Erythroblast (primary cell): Measurements from ENCODE around the gene CYTH1.

Experiments used
- GATA1 ChIP-seq: IDR thresholded peaks from 2 replicates; pipeline ENCODE4 v1.6.1; 2011; ENCODE audit warnings: low read depth, mild to moderate bottlenecking, control low read depth, low read length, moderate library complexity
- POLR2A ChIP-seq: IDR thresholded peaks from 2 replicates; pipeline ENCODE4 v1.6.1; 2011; ENCODE audit warnings: mild to moderate bottlenecking, low read length

DNA sequence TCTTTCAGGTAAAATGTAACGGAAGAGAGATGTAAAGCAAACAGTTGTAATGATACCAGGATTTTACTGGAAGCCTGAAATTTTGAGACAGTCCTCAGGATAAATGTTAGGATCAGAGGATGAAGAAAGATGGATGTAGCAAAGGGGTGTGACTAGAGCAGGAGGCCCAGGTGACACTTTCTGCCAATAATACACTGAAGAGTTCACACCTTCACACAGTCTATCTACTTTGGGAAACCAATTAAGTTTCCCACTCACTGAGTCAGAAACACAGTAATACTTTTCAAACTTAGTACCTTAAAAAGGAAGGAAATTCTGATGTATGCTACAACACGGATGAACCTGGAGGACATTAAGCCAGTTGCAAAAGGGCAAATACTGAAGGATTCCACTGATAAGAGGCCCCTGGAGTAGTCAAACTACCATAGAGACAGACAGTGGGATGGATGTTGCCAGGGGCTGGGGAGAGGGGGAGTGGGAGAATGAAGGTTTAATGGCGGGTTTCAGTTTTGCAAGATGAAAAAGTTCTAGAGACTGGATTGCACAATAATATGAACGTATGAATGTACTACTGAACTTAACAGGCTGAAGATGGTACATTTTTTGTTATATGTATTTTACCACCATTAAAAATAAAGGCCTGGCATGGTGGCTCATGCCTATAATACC, 62.3 kb downstream of the CYTH1 start:
- TF ChIP-seq POLR2A: no peak
- TF ChIP-seq GATA1: no peak
